Measurements from ENCODE around the gene TRPM4.
A peak's percentile ranks its signal among the peaks of the same experiment; 100 is the strongest.
"Not testable (repeated sequence)": the region's sequence is repeated elsewhere in the genome, so short reads cannot be mapped to it uniquely, and the experiment has no call there.

Gene TRPM4

GRCh38 chr19:49196527-49197240, 39.1 kb downstream of the TRPM4 start:
- Histone ChIP-seq H3K27ac (no peak overlapping the region), H3K9ac (no peak overlapping the region)

GRCh38 chr19:49200238-49200862, 42.8 kb downstream of the TRPM4 start:
- no peak overlapping the region for H3K9ac ChIP-seq

More at GRCh38 chr19:49196527-49197240, 39.1 kb downstream of the TRPM4 start:
- Histone ChIP-seq H3K9me3 (ENCODE audit: control insufficient read depth, low read length) (no peaks in the 10 kb centered on the region), H3K27me3 (ENCODE audit: control insufficient read depth, insufficient read depth, low read length) (no peaks in the 10 kb centered on the region), H3K4me2 (ENCODE audit: low read length) (peak overlapping the region; percentile 37), H3K4me1 (peaks cover 6% of the 10 kb centered on the region), H2AFZ (peak overlapping the region; percentile 93), H3K36me3 (ENCODE audit: control insufficient read depth, insufficient read depth, low read length) (no peaks in the 10 kb centered on the region), H3K4me3 (ENCODE audit: low read depth, low read length) (no peak overlapping the region), H3K79me2 (no peaks in the 10 kb centered on the region)
- TF ChIP-seq CTCF (IDR thresholded peaks at IDR 0.05) = no peak

GRCh38 chr19:49201042-49201441, 43.5 kb downstream of the TRPM4 start:
- Histone ChIP-seq H3K4me1 (peaks cover 6% of the 10 kb centered on the region), H3K79me2 (no peaks in the 10 kb centered on the region), H3K4me3 (ENCODE audit: low read depth, low read length) (no peak overlapping the region), H3K9me3 (ENCODE audit: control insufficient read depth, low read length) (no peaks in the 10 kb centered on the region), H3K27ac (no peak overlapping the region), H3K36me3 (ENCODE audit: control insufficient read depth, insufficient read depth, low read length) (no peaks in the 10 kb centered on the region), H2AFZ (no peak overlapping the region), H3K9ac (no peak overlapping the region), H3K4me2 (ENCODE audit: low read length) (no peak overlapping the region), H3K27me3 (ENCODE audit: control insufficient read depth, insufficient read depth, low read length) (no peaks in the 10 kb centered on the region)
- TF ChIP-seq CTCF (IDR thresholded peaks at IDR 0.05) = no peak

More at GRCh38 chr19:49200238-49200862, 42.8 kb downstream of the TRPM4 start:
- Histone ChIP-seq H3K36me3 (ENCODE audit: control insufficient read depth, insufficient read depth, low read length) (no peaks in the 10 kb centered on the region), H2AFZ (no peak overlapping the region), H3K4me1 (peaks cover 6% of the 10 kb centered on the region), H3K4me3 (ENCODE audit: low read depth, low read length) (no peak overlapping the region), H3K27me3 (ENCODE audit: control insufficient read depth, insufficient read depth, low read length) (no peaks in the 10 kb centered on the region), H3K79me2 (no peaks in the 10 kb centered on the region), H3K9me3 (ENCODE audit: control insufficient read depth, low read length) (no peaks in the 10 kb centered on the region), H3K27ac (no peak overlapping the region), H3K4me2 (ENCODE audit: low read length) (no peak overlapping the region)
- TF ChIP-seq CTCF (IDR thresholded peaks at IDR 0.05) = no peak

- Histone ChIP-seq H3K9ac (no peak overlapping the region), H3K9me3 (ENCODE audit: control insufficient read depth, low read length) (no peaks in the 10 kb centered on the region), H2AFZ (no peak overlapping the region), H3K79me2 (no peaks in the 10 kb centered on the region), H3K4me2 (ENCODE audit: low read length) (no peak overlapping the region), H3K27me3 (ENCODE audit: control insufficient read depth, insufficient read depth, low read length) (no peaks in the 10 kb centered on the region), H3K4me3 (ENCODE audit: low read depth, low read length) (no peak overlapping the region), H3K36me3 (ENCODE audit: control insufficient read depth, insufficient read depth, low read length) (no peaks in the 10 kb centered on the region), H3K27ac (no peak overlapping the region), H3K4me1 (no peaks in the 10 kb centered on the region)
- TF ChIP-seq CTCF (IDR thresholded peaks at IDR 0.05) = no peak
Observed at GRCh38 chr19:49205114-49205513, 47.5 kb downstream of the TRPM4 start.

GRCh38 chr19:49209502-49209901, 51.9 kb downstream of the TRPM4 start:
- H3K27me3 ChIP-seq (ENCODE audit: control insufficient read depth, insufficient read depth, low read length); H3K9ac ChIP-seq; H3K79me2 ChIP-seq; H3K9me3 ChIP-seq (ENCODE audit: control insufficient read depth, low read length); H3K4me3 ChIP-seq (ENCODE audit: low read depth, low read length); H2AFZ ChIP-seq; H3K4me2 ChIP-seq (ENCODE audit: low read length); H3K27ac ChIP-seq; H3K36me3 ChIP-seq (ENCODE audit: control insufficient read depth, insufficient read depth, low read length); H3K4me1 ChIP-seq: not testable (repeated sequence)
